HG03135 (cell line): Measurements from ENCODE around the gene TRNAU1AP.
"Not testable (repeated sequence)": the region's sequence is repeated elsewhere in the genome, so short reads cannot be mapped to it uniquely, and the experiment has no call there.

Experiments
- ATAC-seq: cut with Tn5 transposase; IDR thresholded peaks from one replicate; pipeline ENCODE4 v1.9.1; 2021; ENCODE audit warnings: mild to moderate bottlenecking, moderate library complexity; ENCODE audit not compliant: unreplicated experiment

The TRNAU1AP gene

DNA sequence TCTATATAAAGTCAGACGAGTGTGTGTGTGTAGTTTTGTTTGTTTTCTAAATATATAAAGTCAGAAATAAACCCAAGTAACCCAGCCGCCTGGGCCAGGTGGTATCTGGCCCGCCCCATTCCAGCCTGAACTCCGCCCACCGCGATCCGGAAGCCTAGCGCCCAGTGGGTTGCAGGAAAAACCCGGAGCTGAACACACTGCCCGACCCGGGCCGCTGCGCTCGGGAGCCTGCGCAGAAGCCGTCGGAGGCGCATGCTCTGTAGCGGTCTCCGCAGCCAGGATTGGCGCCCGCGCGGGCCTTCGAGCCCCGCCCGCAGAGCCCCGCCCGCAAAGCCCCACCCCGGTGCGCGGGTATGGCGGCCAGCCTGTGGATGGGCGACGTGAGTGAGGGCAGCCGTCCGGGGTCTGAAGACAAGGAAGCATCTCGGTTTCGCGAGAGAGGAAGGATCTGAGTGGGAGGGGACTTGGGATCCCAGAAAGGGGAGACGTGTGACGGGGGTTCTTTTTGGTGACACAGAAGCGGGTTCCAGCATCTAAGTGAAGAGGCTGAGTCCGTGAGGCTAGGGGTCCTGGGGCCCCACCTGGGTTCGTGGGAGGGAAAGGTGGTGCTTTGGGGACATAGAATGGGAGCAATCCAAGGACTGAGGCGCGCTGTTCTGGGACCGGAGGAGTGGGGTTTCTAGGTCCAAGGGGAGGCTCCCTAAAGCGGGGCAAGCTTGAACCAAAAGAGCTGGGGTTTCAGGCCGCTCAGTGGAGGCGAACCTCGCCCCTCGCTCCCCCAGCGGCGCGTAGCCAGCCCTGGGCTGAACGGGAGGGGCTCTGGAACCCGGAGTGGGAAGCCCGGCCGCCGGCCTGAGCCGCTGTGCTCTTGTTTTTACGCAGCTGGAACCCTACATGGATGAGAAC, at the start of gene TRNAU1AP:
TSS of gene TRNAU1AP (plus strand) at position 328 of the 906 bp plus-strand sequence. CDS start at position 354, 26 bp downstream.
- ATAC-seq: peak; percentile 95

DNA sequence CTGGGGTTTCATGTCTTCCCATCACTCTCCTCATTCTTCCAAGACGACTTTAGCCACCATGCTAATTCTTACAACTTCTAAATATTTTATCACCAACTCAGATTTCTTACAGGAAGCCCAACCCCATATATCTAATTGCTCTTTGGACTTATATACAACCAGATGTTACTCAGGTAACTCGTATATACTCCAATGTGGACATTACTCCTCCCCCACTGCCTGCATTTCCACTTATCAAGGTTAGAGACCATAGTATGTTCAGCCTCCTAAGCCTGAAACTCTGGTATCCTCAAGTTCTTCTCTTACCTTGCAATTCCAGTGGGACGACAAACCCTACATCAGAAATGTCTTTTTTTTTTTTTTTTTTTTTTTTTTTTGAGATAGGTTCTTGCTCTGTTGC, 49.8 kb upstream of the TRNAU1AP start:
- ATAC-seq: no peak

DNA sequence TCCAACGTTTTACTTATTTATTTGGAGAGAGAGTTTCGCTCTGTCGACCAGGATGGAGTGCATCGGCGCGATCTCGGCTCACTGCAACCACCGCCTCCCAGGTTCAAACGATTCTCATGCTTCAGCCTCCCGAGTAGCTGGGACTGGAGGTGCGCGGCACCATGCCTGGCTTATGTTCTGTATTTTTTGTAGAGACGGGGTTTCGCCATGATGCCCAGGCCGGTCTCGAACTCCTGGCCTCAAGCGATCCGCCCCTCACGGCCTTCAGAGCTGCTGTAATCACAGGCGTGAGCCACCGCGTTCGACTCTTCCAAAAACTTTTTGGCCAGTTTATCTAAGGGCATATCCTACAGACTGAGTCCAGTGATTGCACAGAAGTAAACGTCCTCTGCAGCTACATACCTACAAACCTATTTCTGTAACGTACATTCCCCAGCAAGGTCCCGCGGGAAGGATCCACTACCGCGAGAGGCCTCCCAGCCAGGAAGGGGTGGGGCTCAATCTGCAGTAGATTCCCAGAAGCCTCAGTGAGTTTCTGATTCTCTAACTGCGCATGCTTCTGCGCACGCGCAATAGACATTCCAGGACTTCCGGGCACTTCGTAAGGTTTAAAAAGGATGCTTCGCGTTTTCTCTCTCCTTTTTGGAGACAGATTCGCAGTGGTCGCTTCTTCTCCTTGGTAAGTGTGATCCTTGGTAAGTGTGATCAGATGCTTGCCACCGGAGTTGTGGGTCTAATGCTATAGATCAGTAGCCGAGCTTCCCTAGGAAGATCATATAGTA, 47.3 kb upstream of the TRNAU1AP start, which contains the start of gene RCC1:
TSS of gene RCC1 (plus strand) at position 638 of the 782 bp plus-strand sequence. CDS start 23,824 bp downstream, outside the sequence.
- ATAC-seq: peak; percentile 63

DNA sequence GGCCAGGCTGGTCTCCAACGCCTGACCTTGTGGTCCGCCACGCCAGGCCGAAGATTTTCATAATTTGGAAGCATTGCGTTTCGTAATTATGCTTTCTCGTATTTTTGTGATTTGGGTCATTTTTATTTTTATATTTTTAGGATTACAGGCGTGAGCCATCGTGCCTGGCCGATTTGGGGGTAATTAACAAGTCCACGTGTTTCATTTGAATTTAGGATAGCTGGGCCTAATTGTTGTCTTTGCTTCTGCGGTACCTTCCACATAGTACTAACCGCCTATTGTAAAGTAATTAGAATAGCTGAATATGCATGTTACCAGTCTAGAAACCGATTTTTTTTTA, 46.0 kb upstream of the TRNAU1AP start:
- no peak for ATAC-seq

DNA sequence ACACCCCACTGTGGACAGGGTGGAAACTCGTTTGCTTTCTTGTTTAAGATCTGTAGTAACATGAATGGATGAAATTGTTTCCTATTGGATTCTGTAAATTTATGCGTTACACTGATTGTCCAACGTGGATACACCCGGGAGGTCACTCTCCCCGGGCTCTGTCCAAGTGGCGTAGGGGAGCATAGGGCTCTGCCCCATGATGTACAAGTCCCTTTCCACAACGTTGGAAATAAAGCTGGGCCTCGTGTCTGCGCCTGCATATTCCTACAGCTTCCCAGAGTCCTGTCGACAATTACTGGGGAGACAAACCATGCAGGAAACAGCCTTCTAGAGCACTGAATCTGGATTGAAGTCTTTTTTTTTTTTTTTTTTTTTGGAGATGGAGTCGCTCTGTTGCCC, 45.6 kb upstream of the TRNAU1AP start:
- no peak for ATAC-seq

DNA sequence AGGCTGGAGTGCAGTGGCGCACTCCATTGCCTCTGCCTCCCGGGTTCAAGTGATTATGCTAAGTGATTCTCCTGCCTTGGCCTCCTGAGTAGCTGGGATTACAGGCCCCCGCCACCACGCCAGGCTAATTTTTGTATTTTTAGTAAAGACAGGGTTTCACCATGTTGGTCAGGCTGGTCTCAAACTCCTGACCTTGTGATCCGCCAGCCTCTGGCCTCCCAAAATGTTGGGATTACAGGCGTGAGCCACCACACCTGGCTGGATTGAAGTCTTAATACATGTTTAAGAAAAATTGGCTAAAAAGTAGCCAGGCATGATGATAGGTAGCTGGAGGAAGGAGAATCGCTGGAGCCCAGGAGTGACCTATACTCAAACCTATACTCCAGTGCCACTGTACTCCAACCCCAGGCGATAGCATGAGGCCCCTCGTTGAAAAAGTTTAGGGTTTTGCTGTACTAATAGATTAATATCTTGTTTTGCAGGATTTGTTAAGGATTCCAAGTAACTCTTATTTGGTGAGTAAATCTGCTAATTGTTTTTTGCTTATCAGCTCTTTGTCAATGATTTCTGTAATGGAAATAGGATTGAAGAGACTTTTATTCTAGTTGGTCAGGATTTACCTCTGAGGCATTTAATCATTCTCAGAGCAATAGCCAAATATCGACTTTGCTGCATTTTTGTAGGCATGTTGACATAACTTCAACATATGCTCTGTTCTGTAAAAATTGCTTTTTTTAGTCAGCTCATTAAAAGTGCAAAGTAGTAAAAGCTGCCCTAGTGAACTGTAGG, 45.0 kb upstream of the TRNAU1AP start:
- no peak for ATAC-seq

DNA sequence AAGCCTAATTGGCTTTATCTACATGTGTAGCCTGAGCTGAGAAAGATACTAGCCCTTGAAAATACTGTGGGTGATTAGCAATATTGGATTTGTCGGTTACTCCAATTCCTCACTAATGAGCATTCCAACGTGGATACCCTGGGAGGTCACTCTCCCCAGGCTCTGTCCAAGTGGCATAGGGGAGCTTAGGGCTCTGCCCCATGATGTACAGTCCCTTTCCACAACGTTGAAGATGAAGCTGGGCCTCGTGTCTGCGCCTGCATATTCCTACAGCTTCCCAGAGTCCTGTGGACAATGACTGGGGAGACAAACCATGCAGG, 44.5 kb upstream of the TRNAU1AP start:
- no peak for ATAC-seq

DNA sequence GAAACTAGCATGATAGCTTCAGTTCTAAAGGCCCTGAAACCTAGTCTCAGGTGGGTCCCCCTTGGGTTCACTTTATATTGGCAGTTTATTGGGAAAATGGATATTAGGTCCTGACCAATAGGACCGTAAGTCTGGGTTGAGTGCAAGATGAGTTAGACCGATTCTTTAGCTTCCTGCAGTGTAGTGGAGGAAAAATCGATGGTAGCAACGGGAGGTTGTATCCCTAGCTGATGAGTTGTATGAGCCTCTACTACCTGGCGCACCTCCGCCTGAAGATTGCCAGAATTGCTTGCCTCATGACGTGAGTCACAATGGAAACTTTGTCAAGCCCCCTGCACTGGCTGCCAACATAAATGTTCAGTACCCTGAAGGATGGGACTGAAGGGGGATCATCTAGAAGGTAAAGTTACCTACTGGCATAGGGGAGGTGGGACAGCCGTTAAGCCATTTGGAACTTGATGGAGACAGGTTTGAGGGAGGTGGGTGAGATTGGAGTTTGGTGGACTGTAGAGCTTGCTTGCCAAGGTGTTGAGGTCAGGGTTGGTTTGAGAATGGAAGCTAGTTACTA, 43.1 kb upstream of the TRNAU1AP start:
- no peak for ATAC-seq

DNA sequence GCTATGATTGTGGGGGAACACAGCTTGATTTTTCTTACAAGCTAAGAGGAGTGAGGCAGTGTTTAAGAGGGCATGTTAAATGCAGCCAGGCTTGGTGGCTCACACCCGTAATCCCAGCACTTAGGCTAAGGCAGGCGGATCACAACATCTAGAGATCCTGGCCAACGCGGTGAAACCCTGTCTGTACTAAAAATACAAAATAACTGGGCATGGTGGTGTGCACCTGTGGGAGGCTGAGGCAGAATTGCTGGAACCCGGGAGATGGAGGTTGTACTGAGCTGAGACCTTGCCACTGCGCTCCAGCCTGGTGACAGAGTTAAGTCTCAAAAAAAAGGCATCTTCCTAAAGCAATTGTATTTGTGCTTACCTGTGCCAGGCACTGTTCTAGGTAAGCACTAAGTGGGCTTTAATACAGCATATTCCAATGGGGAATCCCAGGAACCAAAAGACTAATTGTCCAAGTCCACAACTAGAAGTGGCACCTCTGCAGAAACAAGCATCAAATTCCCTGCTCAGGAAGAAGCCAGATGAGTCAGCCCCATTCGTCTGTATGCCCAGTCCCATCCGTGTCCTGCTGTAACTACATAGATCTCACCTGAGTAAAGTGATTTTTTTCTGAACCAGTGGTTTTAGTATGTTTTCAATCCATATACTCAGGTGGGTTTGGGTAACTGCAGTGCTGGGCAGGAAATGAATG, 42.5 kb upstream of the TRNAU1AP start:
- no peak for ATAC-seq

DNA sequence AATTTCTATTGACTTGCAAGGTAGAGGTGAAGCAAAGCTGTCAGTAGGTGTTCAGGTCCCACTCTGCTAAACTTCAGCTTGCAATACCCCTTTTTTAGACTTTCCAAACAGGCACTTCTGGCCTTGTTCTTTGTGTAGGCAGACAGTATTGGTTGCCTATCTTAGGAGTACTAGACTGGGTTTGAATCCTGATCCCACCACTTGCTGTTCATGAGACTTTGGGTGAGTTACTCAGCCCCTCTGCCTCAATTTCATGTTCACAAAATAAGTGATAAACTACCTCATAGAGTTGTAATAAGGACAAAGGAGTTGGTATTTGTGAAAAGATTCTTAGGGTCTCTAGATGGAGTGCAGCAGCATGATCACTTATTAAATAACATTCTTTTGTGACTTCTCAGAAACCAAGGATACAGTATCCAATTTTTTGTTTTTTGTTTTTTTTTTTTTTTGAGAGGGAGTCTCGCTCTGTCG, 41.9 kb upstream of the TRNAU1AP start:
- no peak for ATAC-seq

DNA sequence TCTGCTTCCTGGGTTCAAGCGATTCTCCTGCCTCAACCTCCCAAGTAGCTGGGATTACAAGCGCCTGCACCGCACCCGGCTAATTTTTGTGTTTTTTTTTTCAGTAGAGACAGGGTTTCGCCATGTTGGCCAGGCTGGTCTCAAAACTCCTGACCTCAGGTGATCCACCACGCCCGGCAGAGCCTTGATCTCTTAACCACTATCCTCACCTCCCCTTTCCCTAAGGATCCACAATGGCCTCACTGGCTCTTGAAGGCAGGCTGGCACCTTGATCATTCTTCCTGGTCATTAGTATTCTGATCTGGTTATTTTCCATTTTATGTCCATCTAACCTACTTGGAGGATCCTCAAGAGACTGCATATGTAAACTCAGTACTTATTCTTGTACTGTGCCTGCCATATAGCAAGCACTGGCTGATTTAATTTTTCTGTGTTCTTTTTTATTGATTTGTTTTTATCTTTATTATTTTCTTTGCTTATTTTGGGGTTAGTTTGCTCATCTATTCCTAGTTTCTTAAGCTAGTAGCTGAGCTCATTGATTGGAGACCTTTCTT, 40.8 kb upstream of the TRNAU1AP start:
- ATAC-seq: no peak

DNA sequence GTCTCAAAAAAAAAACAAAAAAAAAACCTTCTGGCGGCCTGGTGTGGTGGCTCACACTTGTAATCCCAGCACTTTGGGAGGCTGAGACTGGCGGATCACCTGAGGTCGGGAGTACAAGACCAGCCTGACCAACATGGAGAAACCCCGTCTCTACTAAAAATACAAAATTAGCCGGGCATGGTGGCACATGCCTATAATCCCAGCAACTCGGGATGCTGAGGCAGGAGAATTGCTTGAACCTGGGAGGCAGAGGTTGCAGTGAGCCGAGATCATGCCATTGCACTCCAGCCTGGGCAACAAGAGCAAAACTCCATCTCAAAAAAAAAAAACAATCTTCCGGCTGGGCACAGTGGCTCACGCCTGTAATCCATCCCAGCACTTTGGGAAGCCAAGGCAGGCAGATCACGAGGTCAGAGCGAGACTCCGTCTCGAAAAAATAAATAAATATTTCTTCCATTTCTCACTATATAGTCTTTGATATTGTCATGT, 38.4 kb upstream of the TRNAU1AP start:
- not testable (repeated sequence) for ATAC-seq

DNA sequence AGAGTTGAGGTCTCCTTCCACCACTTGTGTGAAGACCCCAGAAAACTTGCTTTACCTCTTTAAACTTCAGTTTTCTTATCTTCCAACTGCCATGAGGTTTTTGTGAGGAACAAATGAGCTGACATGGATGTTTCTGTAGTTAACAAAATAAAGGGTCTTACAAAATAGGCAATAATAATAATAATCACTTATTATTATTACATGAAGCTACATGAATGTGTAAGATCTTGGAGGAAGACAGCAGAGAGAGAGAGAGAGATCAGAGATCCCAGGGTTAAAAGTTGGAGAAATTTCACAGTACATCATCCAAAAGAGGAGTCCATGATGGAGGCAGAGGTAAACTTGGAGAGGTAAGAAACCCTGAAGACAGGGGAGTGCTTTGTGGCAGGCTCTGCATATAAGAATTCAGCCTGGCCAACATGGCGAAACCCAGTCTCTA, 36.3 kb upstream of the TRNAU1AP start:
- ATAC-seq: no peak

DNA sequence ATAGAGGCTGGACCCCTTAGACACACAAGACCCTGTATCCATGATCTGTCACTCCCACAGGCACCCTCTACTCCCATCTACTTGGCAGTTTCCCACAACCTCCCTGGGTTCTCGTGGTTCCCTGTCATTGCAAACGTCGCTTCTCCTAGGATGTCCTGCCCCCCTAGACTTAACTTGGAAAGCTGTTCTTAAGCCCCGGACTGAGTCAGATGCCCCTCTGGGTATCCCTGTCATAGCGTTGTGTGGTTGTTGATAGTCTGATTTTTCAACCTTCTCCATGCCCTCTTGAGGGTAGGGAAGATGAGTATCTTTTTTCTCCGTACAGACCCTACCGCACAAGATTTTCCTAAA, 35.3 kb upstream of the TRNAU1AP start:
- ATAC-seq: no peak

DNA sequence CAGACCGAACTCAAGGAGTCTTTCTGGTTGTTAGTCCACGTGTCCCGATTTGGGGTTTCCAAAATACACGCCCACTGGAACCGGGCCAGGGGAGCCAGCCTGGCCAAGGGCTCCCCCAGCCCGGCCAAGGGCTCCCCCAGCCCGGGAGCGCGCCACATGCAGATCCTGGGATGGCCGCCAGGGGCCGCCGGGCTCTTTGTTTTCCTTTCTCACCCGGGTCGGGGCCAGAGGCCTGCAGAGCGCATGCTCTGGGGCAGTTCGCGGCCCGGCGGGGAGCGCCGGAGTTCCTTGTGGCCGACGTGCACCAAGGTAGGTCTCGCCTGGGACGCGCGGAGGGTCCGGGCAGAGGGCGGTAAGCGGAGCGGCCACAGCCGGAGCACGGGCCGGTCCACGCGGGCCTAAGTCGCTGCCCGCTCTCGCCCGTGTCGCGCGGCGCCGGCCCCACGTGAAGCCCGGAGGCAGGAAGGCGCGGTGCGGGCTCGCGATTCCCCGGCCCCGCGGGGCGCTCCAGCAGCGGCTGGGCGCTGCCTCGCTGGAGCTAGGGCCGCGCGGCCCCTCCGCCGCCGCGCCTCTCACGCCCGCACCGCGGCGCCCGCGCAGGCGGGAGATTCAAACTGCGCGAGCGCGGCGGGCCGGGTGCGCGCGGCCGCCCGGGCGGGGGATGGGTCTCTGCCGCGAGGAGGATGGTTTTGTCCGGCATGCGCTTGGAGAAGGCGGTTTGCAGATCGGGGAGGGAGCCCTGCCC, 34.7 kb upstream of the TRNAU1AP start:
- peak; percentile 66 for ATAC-seq

DNA sequence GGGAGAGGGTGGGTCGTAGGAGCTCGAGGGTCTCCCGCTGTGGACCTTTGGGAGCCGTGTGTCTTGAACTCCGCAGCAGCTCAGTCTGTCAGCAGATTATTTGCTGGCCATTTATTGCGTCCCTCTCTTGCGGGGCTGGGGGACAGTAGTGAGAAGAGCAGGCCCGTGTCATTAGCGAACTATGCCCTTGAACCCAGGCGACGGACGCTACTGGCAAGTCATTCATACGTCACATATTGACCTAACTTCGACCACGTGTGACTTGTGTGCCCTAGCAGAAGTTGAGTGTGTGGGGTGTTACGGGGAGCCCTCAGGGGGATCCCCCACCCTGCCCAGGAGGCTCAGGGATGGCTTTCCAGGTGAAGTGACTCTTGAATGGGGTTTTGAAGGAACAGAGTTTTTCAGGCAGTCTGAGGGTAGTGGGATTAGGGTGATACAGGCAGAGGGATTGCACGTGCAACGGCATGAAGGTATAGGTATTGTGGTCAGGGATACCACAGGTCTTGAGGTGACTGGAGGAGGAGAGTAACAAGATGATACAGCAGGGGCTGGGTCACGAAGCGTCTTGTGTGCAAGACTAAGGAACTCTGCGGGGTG, 34.0 kb upstream of the TRNAU1AP start:
- ATAC-seq: peak; percentile 26

DNA sequence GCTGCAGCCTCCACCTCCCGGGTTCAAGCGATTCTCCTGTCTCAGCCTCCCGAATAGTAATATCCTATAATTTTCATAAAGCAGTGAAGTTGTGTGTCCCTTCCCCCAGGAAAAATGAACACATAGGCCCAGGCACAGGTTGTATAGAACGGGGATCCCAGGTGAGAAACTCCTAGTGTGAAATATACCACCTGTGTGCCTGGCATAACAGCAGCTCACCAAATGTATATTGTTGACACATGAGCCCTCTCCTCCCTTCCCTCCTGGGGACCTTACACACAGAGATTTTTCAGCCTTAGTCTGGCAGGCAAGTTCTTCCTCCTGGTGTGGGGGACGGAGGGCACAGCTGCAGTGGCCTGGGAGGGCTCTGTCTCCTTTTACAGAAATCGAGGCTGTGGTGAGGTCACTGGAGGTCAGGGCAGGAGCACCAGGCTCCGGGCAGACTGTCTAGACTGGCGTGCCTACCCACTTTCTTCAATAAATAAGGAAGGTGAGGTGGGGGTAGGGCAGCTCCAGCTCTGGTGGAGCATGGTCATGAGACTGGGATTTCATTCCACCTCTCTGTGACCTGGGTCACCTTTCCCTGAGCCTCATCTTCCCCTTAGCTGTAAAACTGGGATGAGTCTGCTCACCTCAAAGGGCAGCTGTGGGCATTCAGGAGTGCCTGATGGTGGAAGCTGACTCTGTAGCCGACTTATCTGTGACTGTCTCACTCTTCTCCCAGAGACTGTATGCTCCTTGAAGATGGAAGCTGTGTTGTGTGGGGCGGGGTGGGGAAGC, 32.7 kb upstream of the TRNAU1AP start:
- ATAC-seq: no peak

DNA sequence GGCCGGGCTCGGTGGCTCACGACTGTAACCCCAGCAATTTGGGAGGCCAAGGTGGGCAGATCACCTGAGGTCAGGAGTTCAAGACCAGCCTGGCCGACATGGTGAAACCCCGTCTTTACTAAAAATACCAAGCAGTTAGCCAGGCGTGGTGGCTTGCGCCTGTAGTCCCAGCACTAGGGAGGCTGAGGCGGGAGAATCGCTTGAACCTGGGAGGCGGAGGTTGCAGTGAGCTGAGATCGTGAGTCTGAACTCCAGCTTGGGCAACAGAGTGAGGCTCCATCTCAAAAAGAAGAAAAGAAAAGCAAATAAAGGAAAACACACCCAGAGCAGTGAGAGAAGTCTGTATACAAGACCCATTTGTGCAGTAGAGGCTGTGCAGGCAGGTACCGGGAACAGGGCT, 32.1 kb upstream of the TRNAU1AP start:
- ATAC-seq: not testable (repeated sequence)
